Endodermal cell (in vitro differentiated cells): ENCODE data around the gene KLF5. TPM values are rescaled to one million over a fixed set of nuclear protein-coding genes. Genes with fewer than 3 reads are reported as not detected.
A peak's percentile ranks its signal among the peaks of the same experiment; 100 is the strongest.

Source experiments
- DNase-seq: peaks from one replicate; pipeline ENCODE4 v3.0.0-alpha.2; 2017
- H3K27ac ChIP-seq: 2 replicates; pipeline ENCODE4 v1.5.1; 2013; ENCODE audit warnings: mild to moderate bottlenecking, low read depth, low read length, moderate library complexity
- H3K27me3 ChIP-seq: 2 replicates; pipeline ENCODE4 v1.6.1; 2013; ENCODE audit warnings: mild to moderate bottlenecking, low read length, moderate library complexity; ENCODE audit not compliant: insufficient read depth, control insufficient read depth, poor library complexity, severe bottlenecking
- H3K36me3 ChIP-seq: 2 replicates; pipeline ENCODE4 v1.7.0; 2013; ENCODE audit warnings: mild to moderate bottlenecking, low read length, moderate library complexity; ENCODE audit not compliant: control insufficient read depth, insufficient read depth
- H3K4me1 ChIP-seq: one replicate; pipeline ENCODE4 v1.7.0; 2013; ENCODE audit warnings: low read length; ENCODE audit not compliant: control insufficient read depth, insufficient read depth
- H3K4me3 ChIP-seq: 2 replicates; pipeline ENCODE4 v1.5.1; 2013; ENCODE audit warnings: mild to moderate bottlenecking, low read length, moderate library complexity
- H3K9ac ChIP-seq: 2 replicates; pipeline ENCODE4 v1.6.1; 2013; ENCODE audit warnings: mild to moderate bottlenecking, low read length, moderate library complexity; ENCODE audit not compliant: poor library complexity, severe bottlenecking; ENCODE audit errors: extremely low read depth
- H3K9me3 ChIP-seq: 2 replicates; pipeline ENCODE4 v1.6.1; 2013; ENCODE audit warnings: mild to moderate bottlenecking, low read length, moderate library complexity; ENCODE audit not compliant: control insufficient read depth
- H3K27ac Mint-ChIP-seq: 2 replicates; pipeline ENCODE4 v1.8.0; 2020; ENCODE audit warnings: mixed read lengths
- H3K27me3 Mint-ChIP-seq: 2 replicates; pipeline ENCODE4 v1.8.0; 2021; ENCODE audit warnings: mild to moderate bottlenecking, mixed read lengths; ENCODE audit not compliant: insufficient read depth
- H3K36me3 Mint-ChIP-seq: 2 replicates; pipeline ENCODE4 v1.8.0; 2020; ENCODE audit warnings: low read depth, mixed read lengths
- H3K4me1 Mint-ChIP-seq: 2 replicates; pipeline ENCODE4 v1.8.0; 2020; ENCODE audit warnings: mixed read lengths
- H3K4me3 Mint-ChIP-seq: 2 replicates; pipeline ENCODE4 v1.8.0; 2020; ENCODE audit warnings: mild to moderate bottlenecking, moderate library complexity, mixed read lengths
- H3K9me3 Mint-ChIP-seq: 2 replicates; pipeline ENCODE4 v1.8.0; 2020; ENCODE audit warnings: mild to moderate bottlenecking, mixed read lengths
- CTCF ChIP-seq: fragments of 200-600 bp; sonication (generic); conservative IDR thresholded peaks from 2 replicates; pipeline ENCODE4 v1.5.0; 2021; ENCODE audit warnings: antibody characterized with exemption, mild to moderate bottlenecking
- WGBS, 2 experiments: methylation state at CpG; one replicate each; pipeline versions ENCODE4 v1.1.5 to v1.1.7; 2013; ENCODE audit warnings: missing lambda C conversion rate in 2 of 2, mixed read lengths in 1 of 2; ENCODE audit not compliant: insufficient coverage in 1 of 2, insufficient read length in 1 of 2; 5-methylcytosine and 5-hydroxymethylcytosine counted together
- total RNA-seq, 2 donors: library from RNA; stranded (reverse); fragmentation: NEBNext Ultra II Directional in 1 of 2; extraction: Animal tissue kit (Norgen Biotek cat#: 25700) in 1 of 2; gene quantifications; 2 replicates in 1 of 2; 3 replicates in 1 of 2; pipeline ENCODE4 v1.2.1, GENCODE V29; 2021

Gene KLF5
- total RNA-seq, 2 donors from 2014 or later = 39.6 to 41.1 TPM

- Histone ChIP-seq H3K27me3 (peaks cover 13% of the 10 kb centered on the region), H3K9ac (no peak overlapping the region), H3K4me3 (no peak overlapping the region), H3K27ac (no peak overlapping the region), H3K36me3 (no peaks in the 10 kb centered on the region), H3K9me3 (no peaks in the 10 kb centered on the region), H3K4me1 (peaks cover 7% of the 10 kb centered on the region)
- no peaks in the 10 kb centered on the region for H3K9me3 Mint-ChIP-seq
- DNase-seq = no peak
- peaks cover 24% of the 10 kb centered on the region for H3K27me3 Mint-ChIP-seq
- H3K36me3 Mint-ChIP-seq = no peaks in the 10 kb centered on the region
- no peak overlapping the region for H3K27ac Mint-ChIP-seq
- H3K4me1 Mint-ChIP-seq = peaks cover 21% of the 10 kb centered on the region
- H3K4me3 Mint-ChIP-seq = no peak overlapping the region
- 75 to 78% methylated on average over 8 of the region's 8 CpGs for WGBS, 2 experiments
- no peak for TF ChIP-seq CTCF
Observed at GRCh38 chr13:73055813-73056564, 2.8 kb upstream of the KLF5 start.

GRCh38 chr13:73056565-73056962 is 2.2 kb upstream of the KLF5 start:
- no peak for DNase-seq
- H3K4me1 Mint-ChIP-seq = peaks cover 24% of the 10 kb centered on the region
- no peaks in the 10 kb centered on the region for H3K9me3 Mint-ChIP-seq
- Histone ChIP-seq H3K4me3 (no peak overlapping the region), H3K9ac (no peak overlapping the region), H3K9me3 (no peaks in the 10 kb centered on the region), H3K36me3 (peaks cover 3% of the 10 kb centered on the region), H3K27me3 (peaks cover 13% of the 10 kb centered on the region), H3K27ac (no peak overlapping the region), H3K4me1 (peaks cover 7% of the 10 kb centered on the region)
- H3K4me3 Mint-ChIP-seq = no peak overlapping the region
- 90 to 94% methylated on average over 3 of the region's 4 CpGs for WGBS, 2 experiments
- H3K36me3 Mint-ChIP-seq = no peaks in the 10 kb centered on the region
- H3K27me3 Mint-ChIP-seq = peaks cover 24% of the 10 kb centered on the region
- H3K27ac Mint-ChIP-seq = no peak overlapping the region
- TF ChIP-seq CTCF = no peak

- peaks cover 12% of the 10 kb centered on the region for H3K36me3 ChIP-seq
- no peak overlapping the region for H3K27ac ChIP-seq
- no peak overlapping the region for H3K9ac ChIP-seq
- H3K9me3 ChIP-seq = no peaks in the 10 kb centered on the region
- peak overlapping the region; percentile 92 for H3K4me3 ChIP-seq
- H3K36me3 Mint-ChIP-seq = peaks cover 7% of the 10 kb centered on the region
- peaks cover 7% of the 10 kb centered on the region for H3K4me1 ChIP-seq
- peaks cover 33% of the 10 kb centered on the region for H3K4me1 Mint-ChIP-seq
- no peak overlapping the region for H3K27ac Mint-ChIP-seq
- peaks cover 13% of the 10 kb centered on the region for H3K27me3 ChIP-seq
- peaks cover 32% of the 10 kb centered on the region for H3K27me3 Mint-ChIP-seq
- no peak for TF ChIP-seq CTCF
- DNase-seq = no peak
- H3K9me3 Mint-ChIP-seq = no peaks in the 10 kb centered on the region
- WGBS, 2 experiments = 82% methylated on average over 4 of the region's 4 CpGs; no CpG with 5 or more reads in 1 of the 2 experiments
- H3K4me3 Mint-ChIP-seq = peak overlapping the region; percentile 93
Observed at GRCh38 chr13:73057284-73058063, 1.3 kb upstream of the KLF5 start.
